Renal pelvis (tissue), 4 donors: ENCODE measurements around the gene DHX58. TPM values are rescaled to one million over a fixed set of nuclear protein-coding genes. Genes with fewer than 3 reads are reported as not detected.

Source experiments
- DNase-seq: peaks from one replicate; pipeline ENCODE4 v3.0.0-alpha.2; 2013
- polyA plus RNA-seq, 3 donors: library from polyadenylated mRNA; unstranded; fragments of 120-200 nt; gene quantifications; one replicate each; pipeline ENCODE4 v1.2.1, GENCODE V29; 2013; ENCODE audit not compliant: insufficient read length in 3 of 3

The DHX58 gene
- polyA plus RNA-seq, 3 donors: 8.6 to 11.2 (median 9.3) TPM

DNA sequence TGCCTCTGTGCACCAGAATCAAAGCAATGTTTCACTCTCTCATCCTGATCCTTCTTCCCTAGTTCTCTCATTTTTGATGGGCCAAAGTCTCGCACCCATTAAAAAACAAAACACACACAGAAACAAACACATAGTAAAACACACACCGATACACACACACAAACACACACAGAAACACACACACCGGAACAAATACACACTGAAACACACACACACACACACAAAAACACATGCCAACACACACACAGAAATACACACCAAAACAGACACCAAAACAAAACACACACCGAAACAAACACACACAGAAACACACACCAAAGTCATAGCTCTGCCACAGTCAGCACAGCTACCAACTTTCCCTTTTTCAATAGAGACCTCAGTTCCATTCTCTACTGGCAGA, 18.7 kb upstream of the DHX58 start:
- DNase-seq: no peak

DNA sequence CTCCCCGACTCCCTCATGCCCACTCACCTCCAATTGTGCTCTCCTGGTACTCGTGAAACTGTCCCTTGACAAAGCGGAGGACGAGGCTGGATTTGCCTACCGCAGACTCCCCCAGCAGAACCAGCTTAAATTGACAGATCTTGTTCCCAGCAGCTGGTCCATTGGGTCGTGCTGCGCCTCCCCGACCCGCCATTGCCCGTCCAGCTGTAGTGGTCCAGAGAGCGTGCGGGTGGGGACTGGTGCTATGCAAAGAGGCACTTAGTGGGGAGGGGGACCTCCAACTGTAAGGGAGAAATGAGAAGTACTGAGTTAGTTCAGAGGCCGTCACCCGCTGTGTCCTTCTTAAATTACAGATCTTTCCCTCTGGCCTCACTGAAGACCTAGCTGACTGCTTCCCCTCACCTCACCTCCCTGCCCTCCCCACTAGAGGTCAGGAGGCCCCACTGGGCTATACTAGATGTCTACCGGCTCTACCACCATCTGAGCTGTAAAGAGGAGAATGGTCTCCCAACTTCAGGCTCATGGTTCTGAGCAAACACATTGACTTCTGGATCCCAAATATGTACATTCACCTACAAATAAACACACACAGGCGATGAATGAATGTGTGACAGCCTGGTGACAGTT, 17.9 kb upstream of the DHX58 start:
- DNase-seq: no peak

DNA sequence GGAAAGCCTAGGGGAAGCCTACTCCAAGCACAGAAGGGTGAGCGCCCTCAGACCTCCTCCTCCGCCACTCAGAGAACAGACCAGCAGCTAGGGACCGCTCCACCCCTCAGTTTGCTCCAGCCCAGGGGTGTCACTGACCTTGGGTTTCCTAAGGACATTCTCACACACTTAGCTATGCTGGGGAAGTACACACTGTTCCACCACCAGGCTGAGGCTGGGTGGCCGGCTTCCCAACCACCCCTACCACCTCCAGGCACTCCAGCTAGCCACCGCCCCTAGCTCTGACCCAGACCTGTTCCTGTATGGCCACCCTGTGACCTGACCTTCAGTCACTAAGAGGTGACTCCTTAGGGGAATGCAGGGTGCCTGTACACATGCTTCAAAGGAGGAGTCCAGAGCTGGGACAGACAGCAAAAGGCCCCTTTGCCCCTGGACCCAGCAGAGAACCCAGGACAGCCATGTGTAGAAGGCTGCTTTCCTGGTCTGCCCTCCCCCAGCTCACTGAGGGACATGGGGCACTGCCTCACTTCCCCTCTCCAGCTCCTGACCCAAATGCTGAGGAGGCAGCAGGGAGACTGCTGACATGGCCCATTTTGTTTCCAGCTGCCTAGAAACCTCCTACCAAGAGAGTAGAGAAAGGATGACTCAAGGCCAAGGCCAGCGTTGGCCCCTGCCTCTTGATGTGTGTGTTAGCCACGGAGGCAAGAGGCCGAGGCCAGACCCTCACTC, 16.8 kb upstream of the DHX58 start:
- no peak for DNase-seq

DNA sequence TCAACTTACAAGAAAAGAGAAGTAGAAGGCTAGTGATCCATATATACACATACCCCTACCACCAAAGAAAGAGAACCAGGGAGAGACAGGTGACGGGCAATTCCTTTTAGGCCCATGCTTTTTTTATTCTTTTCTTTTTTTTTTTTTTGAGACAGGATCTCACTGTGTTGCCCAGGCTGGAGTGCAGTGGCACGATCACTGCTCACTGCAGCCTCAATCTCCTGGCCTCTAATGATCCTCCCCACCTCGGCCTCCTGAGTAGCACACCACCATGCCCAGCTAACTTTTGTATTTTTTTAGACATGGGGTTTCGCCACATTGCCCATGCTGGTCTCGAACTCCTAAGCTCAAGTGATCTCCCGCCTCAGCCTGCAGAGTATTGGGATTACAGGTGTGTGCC, 14.9 kb upstream of the DHX58 start:
- DNase-seq: no peak

DNA sequence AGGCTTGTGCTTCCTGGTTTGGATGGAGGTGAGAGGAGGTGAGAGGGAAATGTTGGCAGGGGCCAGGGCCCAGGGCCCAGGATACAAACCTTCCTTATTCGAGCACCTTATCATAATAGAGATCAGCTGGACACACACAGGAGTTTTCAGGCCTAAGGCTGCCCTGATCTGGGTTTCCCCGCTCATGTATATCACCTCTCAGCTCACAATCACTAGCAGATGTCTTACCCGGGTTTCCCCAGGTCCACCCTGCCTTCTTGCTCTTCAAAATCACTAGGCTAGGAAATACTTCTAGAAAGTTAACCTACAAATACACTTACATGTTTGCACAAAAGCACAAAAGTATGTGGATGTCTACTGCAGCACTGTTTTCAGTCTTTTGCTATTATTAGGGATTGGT, 14.3 kb upstream of the DHX58 start:
- no peak for DNase-seq

DNA sequence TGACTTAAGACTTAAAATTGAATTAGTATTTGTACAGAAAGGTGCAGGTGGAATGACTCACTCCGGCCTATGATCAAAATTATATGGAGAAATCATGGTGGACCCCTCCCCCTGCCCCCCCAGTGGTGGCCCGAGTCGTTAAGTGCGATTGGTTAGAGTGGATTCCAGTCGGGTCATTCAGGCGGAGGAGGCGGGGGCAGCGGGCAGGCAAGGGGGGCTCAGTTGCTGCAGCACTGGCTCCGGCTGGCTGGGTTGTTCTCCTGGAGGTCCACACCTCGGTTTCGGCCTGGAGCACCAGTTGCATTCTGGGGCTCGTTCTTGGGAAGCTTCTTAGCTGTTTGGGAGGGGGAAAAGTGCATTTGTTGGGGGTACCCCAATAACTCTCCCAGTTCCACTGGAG, 13.1 kb upstream of the DHX58 start:
- DNase-seq: no peak

DNA sequence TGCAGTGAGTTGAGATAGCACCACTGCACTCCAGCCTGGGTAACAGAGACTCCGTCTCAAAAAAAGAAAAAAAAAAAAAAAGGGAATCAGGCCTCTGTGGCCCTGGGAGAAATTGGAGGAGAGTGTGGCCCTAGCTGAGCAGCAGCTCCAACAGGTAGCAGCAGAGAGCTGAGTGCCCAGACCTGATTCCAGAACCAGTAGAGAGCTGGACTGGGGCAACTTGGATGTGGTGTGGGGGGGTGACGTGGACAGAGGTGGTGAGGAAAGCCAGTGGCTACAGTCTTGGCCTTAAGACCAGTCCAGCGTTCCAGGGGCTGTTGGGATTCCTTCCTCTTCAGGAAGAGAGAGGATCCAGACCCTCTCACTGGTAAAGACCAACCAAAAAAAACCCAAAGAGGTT, 11.7 kb upstream of the DHX58 start:
- DNase-seq: no peak

DNA sequence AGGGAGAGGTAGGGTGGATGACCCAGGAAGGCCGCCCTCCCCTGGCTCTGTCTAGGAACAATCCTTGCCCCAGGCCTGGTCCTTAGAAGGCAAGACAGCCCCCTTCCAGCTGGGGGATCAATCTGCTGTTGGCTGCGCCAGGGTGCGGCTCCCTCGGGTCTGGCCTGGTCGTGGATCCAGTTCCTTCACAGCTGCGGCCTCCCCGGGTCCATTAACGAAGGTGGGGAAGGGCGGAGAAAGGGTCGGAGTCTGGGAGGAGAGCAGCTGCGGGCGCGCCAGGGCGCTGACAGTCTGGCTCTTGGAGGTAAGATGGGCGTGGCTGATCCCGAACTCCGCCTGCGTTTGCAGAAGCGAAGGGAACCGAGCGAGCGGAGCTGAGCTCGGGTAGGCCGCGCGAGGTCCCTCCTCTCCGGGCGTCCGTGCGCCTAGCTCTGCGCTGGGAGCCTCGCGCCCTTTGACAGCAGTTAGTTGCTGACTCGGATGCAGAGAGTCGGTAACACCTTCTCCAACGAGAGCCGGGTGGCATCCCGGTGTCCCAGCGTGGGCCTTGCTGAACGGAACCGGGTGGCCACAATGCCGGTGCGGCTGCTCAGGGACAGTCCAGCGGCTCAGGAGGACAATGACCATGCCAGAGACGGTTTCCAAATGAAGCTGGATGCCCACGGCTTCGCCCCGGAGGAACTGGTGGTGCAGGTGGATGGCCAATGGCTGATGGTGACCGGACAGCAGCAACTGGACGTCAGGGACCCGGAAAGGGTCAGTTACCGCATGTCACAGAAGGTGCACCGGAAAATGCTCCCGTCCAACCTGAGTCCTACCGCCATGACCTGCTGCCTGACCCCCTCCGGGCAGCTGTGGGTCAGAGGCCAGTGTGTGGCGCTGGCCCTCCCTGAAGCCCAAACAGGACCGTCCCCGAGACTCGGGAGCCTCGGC, 10.1 kb upstream of the DHX58 start, which contains the start of gene HSPB9:
TSS of gene HSPB9 (plus strand) at position 434 of the 933 bp plus-strand sequence. CDS start at position 481, 47 bp downstream.
- DNase-seq: no peak

DNA sequence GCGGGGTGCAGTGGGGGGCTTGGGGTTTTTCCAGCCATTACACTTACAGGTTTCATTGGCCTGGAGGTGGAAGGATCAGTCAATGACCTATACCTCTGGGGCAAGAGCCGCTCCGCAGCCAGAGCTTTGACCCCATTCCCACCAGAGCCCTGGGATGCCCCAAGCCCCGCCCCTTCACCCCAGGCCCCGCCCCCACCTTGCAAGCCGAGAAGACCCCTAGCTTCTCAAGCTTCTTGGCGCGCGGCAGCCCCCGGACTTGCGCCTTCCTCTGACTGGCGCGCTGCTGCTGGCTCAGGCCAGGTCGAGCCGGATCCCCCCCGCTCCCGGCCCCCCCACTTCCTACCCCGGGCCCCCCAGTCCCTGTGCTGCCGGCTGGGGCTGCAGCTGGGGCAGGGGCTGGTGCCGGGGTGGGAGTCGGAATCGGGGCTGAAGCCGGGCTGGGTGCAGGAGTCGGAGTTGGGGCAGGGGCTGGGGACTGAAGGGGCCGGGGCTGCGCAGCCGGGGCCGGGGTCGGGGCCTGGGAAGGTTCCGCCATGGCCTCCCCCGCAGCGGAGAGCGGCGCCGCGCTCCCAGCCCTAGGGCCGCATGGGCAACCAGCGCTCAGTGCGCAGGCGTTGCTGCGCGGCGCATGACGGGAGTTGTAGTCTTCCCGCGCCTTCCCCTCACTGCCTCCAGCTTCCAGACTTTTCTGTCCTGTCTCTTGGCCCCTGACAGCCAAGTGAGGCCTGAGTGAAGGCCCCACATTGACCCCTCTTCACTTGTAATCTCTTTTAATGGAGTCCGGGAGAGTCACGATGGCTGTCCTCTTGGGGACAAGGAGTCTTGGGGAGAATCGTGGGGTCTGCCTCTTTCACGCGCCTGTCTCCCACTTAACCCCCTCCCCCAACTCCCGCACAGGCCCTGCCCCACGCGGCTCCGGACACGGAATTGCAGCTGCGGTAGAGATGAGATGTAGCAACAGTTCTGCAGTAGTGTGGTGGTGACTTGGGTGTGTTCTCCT, 8.6 kb upstream of the DHX58 start, which contains the start of gene KAT2A:
TSS of gene KAT2A (minus strand) at position 598 of the 1,000 bp plus-strand sequence. CDS start at position 535, 63 bp downstream.
- DNase-seq: peak; percentile 71

DNA sequence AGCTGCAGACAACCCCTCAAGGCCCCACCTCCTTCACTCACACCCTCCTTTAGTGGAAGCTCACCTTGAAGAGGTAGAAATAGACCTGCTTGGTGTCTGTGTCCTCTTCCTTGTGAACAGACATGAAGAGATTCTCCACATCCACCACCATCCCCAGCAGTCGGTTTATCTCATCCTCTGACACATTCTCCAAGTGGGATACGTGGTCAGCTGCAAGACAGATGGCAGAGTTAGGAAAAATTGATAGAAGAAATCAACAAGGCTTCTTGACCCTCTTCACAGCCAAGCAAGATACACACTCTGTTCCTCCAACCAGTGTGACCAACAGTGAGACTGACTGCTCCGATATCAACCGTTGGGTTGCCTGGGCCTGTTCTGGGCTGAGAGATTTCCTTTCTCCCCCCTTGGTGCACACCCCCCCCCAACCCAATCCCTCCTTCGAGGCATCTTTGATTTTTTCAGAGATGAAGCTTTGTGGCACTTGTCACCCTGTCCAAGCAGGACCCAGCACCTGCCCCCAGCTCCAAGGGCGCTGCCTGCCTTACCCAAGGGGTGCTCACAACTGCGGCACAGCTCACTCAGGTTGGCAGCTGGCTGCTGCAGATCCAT, 7.8 kb upstream of the DHX58 start:
- no peak for DNase-seq

DNA sequence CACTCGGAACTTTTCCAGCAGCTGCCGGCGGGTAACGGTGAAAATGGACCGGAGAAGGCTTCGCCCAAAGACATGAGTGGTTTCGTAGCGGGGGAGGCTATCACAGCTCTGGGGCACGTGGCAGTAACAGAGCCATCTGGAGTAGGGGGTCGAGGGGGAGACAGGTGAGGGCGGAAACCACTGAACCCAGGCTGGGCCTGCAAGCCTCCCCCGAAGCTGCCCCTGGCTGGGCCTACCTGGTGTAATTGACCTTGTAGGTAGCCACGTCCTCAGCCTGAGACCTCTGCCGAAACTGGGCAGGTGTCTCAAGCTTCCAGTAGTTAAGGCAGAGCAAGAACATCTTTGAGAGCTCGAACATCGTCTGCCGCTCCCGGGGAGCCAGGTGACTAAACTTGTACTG, 6.8 kb upstream of the DHX58 start:
- no peak for DNase-seq

DNA sequence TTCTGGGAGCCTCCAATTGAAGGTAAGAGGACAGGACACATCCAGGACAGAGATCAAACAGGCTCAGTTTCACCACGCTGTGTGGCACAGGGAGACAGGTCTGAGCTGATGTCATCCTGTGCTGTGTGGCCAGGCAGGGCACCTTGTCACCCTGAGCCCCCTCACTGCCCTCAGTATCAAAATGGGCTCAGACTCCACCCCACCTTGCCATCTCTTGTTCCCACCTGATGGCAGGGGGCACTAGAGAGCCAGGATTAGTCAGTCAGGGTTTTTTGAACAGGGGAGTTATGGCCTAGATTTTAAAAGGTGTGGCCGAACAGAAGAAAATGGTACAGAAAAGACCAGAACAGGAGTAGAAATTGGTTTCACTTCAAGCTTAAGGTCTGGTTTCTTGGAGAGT, 6.0 kb upstream of the DHX58 start:
- no peak for DNase-seq

DNA sequence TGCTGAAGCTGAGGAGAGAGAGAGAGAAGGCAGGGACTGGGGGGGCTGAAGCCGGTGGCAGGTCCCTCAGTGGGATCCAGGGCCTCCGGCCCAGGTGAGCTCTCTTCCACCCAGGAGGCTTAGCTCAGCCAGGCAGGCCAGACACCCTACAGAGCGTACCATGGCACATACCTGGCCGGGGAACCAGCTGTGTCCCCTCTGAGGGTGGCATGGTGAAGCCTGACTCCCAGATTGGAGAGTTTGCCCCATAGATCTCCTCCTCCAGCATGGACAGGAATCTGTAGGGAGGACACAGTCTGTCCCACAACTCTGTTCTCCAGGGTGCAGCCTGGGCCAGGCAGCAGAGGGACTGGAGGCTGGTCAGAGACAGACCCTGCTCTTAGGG, 5.6 kb upstream of the DHX58 start:
- no peak for DNase-seq

DNA sequence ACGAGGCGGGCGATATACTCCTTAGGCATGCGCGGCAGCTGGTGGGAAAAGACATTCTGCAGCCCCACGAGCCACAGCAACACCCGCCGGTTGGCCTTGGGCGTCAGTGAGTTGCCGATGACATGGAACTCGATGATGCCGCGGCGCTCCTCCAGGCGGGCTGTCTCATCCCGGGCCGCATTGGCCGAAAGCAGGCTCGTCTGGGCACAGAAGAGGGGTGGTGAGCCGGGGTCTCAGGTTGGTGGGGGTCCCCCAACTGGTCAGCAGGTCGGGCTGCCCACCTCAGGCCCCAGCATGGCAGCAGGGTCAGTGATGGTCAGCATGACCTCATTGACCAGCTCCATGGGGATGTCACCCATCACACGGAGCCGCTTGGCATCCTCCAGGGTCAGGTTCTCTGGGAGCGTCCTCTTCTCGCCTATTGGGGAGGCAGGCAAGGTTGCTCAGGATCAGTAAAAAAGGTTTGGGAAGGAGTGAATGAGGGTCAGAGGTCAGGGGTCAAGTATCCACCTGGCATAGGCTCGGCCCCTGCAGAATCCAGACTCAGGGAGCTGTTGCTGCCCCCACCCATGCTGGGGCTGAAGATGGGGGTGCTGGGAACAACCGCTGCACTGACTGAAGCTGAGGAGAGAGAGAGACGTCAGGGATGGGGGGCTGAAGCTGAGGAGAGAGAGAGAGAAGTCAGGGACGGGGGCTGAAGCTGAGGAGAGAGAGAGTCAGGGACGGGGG, 5.0 kb upstream of the DHX58 start:
- no peak for DNase-seq

DNA sequence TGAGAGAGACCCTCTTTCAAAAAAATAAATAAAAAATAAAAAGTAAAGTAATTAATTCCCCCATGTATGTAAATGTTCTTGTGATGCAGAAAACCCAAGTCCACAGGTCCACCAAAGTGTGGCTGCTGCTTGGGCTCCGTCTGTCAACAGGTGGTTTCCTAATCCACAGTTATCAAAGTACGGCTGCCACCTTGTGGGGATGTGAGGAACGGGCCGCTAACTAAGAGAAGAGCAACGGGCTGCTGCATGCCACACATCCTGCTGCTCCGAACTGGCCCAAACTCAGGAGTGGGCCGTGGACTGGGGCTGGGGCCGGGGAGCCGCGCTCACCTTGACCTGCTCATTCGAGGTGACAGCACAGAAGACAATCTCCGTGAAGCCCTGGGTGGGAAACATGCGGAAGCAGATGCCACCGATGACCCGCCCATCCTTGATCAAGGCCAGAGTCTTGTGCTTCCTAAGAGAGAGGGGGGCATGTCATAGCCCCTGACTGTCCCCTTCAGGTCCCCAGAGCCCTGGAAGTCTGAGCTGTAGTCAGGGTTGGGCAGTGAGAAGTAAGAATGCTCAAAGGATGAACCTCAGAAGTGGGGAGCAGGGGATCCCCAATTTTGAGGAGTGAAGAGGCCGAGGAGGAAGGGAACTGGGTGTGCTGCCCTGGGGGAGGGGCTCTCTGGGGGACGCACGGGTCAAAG, 4.3 kb upstream of the DHX58 start:
- DNase-seq: peak; percentile 80

DNA sequence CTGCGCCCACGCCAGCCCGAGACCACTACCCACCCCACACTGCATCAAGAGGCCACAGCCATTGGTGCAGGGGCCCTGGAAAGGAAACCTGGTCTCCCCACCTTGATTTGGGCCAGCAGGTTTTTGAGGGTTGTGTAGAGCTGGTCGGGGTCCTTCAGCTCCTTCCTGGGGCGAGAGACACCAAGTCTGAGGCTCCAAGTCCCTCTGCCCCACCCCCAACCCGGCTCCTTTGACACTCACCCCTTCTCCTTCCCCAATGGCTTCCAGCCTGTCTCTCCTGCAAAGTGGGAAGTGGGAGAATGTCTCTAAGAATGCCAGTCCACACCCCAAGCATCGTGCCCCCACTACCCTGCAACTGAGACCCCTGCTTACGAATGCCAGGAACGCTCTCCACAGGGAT, 1.6 kb upstream of the DHX58 start:
- no peak for DNase-seq

DNA sequence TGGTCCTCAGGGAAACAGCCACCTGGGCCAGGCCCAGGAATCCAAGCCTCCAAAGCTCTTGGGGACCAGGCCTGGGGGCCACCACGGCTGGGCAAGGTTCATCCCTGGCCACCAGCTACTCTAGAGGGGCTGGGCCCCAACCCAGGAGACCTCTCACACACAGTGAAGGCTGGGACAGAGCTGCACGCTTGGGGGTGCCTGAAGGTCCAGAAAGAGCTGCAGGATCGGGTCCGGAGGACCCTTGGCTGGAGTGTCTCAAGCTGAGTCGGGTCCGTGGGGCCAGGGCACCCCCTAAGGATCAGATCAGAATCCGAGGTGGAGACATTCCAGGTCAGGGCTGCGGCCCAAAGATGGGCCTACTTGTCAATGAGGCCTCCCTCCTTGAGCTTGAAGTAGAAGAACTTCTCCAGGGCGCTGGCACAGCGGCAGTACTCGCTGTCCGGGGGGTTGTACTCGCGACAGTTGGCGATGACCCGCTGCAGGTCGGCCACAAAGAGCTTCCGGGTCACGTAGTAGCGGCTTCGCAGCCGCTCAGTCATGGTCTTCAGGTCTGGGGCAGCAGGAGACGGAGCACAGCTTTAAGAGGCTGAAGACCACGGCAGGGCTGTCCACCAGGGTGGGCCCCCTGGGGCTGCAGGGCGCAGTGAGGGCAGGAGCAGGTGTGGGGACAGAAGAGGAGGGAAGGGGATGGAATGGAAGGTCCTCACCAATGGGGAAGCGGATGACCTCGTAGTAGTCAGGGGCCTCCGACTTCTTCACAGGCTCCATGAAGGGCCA, 967 bp upstream of the DHX58 start:
- DNase-seq: no peak

DNA sequence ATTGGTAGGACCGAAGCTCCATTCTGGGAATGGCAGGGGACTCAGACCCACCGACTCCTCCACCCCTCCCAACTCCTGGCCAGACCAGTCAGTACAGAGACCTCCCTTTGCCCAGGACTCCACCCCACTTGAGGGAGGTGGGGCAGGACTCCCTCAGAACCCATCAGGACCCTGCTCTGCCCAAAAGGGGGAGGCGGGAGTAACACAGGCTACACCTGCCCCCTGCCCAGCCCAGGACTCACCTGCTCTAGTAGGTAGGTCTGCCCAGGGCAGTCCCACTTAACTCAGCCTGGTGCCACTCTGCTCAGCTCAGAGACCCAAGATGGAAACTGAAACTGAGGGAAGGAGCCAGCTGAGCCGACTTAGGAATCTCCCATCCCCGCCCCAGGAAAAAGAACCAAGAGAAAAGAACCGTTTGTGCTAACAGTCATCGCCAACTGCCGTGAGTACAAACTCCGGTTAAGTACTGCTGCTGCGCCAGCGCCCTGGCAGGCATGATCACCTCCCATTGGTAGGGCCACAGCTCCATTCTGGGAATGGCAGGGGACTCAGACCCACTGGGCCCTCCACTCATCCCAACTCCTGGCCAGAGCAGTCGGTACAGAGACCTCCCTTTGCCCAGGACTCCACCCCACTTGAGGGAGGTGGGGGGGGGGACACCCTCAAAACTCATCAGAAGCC, 503 bp downstream of the DHX58 start:
- DNase-seq: no peak
